Esophagus squamous epithelium (tissue), 5 donors: ENCODE data around the gene TUBGCP3. TPM values are rescaled to one million over a fixed set of nuclear protein-coding genes. Genes with fewer than 3 reads are reported as not detected.

Experiments
- DNase-seq: peaks from one replicate; lab custom pipeline; 2025; lab: John Stamatoyannopoulos, UW
- H3K27ac ChIP-seq, 4 donors: fragments of 200-600 bp; sonication (generic); one replicate each; pipeline ENCODE4 v1.5.1; 2016 to 2019; ENCODE audit warnings: mild to moderate bottlenecking in 1 of 4
- H3K27me3 ChIP-seq, 4 donors: fragments of 200-600 bp; sonication (generic); 1 replicate in 3 of 4; 2 replicates in 1 of 4; pipeline versions ENCODE4 v1.5.1 to v1.6.0; 2017 to 2021; ENCODE audit warnings: antibody characterized with exemption in 1 of 4
- H3K36me3 ChIP-seq, 3 donors: fragments of 200-600 bp; sonication (generic); one replicate each; pipeline ENCODE4 v1.5.1; 2016 to 2019
- H3K4me1 ChIP-seq, 3 donors: fragments of 200-600 bp; sonication (generic); one replicate each; pipeline ENCODE4 v1.5.1; 2017 to 2019
- H3K4me3 ChIP-seq, 4 donors: fragments of 200-600 bp; sonication (generic); 1 replicate in 3 of 4; 2 replicates in 1 of 4; pipeline ENCODE4 v1.5.1; 2016 to 2019; ENCODE audit warnings: mild to moderate bottlenecking in 2 of 4, moderate library complexity in 1 of 4
- H3K9me3 ChIP-seq, 3 donors: fragments of 200-600 bp; sonication (generic); one replicate each; pipeline ENCODE4 v1.5.1; 2016 to 2019
- CTCF ChIP-seq, 6 experiments: fragments of 450-650 bp in 4 of 6; fragments of 200-600 bp in 2 of 6; sonication (generic) in 2 of 6; IDR thresholded peaks; one replicate each; pipeline ENCODE4 v1.5.1; 2016 to 2019; ENCODE audit warnings: antibody characterized with exemption in 6 of 6, mild to moderate bottlenecking in 4 of 6, moderate library complexity in 4 of 6
- POLR2A ChIP-seq, 4 donors: fragments of 450-650 bp; IDR thresholded peaks; one replicate each; pipeline ENCODE4 v1.6.1; 2017; ENCODE audit warnings: antibody characterized with exemption in 4 of 4, mild to moderate bottlenecking in 4 of 4, moderate library complexity in 3 of 4
- WGBS, 2 donors: methylation state at CpG; one replicate each; pipeline ENCODE4 v1.1.5; 2018; 5-methylcytosine and 5-hydroxymethylcytosine counted together
- intact Hi-C: fragments of 100-400 bp; cut with DNase I; formaldehyde crosslinking; loops from one replicate; pipeline ENCODE4 v1.15.0; 2022
- total RNA-seq, 4 donors: library from RNA; depleted of rRNA; stranded (reverse); fragments of >200 nt; gene quantifications; one replicate each; pipeline ENCODE4 v1.1.0, GENCODE V29; 2016
- donor health status: DM: yes; HTN: yes; CAD: no.

TUBGCP3 gene
- total RNA-seq, 4 donors from 2014 or later = 12.9 to 29.4 (median 18.9) TPM

GRCh38 chr13:112579310-112579843 lies 8.6 kb downstream of the TUBGCP3 start:
- Histone ChIP-seq H3K9me3 (no peaks in the 10 kb centered on the region), H3K27me3 (no peaks in the 10 kb centered on the region), H3K36me3 (no peaks in the 10 kb centered on the region), H3K4me3 (no peak overlapping the region), H3K27ac (no peak overlapping the region), H3K4me1 (peaks cover 3 to 14% (median 6%) of the 10 kb centered on the region in 3 donors)
- TF ChIP-seq POLR2A (IDR thresholded peaks at IDR 0.05) (no peak), CTCF (IDR thresholded peaks at IDR 0.05) (no peak)
- intact Hi-C loops = no loop called here
- 85 to 91% methylated on average over 7 to 8 of the region's 18 CpGs for WGBS, 2 donors
- no peak for DNase-seq

- H3K4me1 ChIP-seq = peaks cover 3 to 39% (median 16%) of the 10 kb centered on the region in 3 donors
- H3K9me3 ChIP-seq = no peaks in the 10 kb centered on the region
- intact Hi-C loops = no loop called here
- no peak for TF ChIP-seq POLR2A (IDR thresholded peaks at IDR 0.05)
- no peak for TF ChIP-seq CTCF (IDR thresholded peaks at IDR 0.05)
- H3K4me3 ChIP-seq = no peak overlapping the region
- no peaks in the 10 kb centered on the region for H3K36me3 ChIP-seq
- H3K27ac ChIP-seq = no peak overlapping the region
- H3K27me3 ChIP-seq = no peaks in the 10 kb centered on the region
- DNase-seq = no peak
These were observed 11.2 kb downstream of the TUBGCP3 start for GRCh38 chr13:112576768-112577167.

DNA sequence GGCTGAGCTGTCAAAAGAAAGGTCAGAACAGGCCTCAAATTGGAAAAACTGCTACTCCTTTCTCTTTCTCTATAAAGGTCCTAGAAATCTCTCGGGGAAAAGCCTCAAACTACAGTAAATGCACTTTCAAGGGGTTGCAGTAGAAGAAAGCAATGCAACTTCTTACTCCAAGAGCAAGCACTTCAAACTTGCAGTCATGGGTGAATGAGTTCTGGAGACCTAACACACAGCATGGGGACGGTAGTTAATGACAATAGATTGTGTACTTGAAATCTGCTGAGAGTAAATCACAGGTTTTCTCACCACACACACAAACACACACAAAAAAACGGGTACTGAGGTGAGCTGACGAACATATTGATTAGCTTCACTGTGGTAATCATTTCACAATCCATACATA lies 11.8 kb downstream of the TUBGCP3 start:
- intact Hi-C loops = no loop called here
- no peak for DNase-seq
- Histone ChIP-seq H3K27me3 (no peaks in the 10 kb centered on the region), H3K9me3 (no peaks in the 10 kb centered on the region), H3K36me3 (no peaks in the 10 kb centered on the region), H3K27ac (peak overlapping the region in 1 of 4 donors; percentile 29), H3K4me3 (no peak overlapping the region), H3K4me1 (peaks cover 3 to 40% (median 16%) of the 10 kb centered on the region in 3 donors)
- TF ChIP-seq POLR2A (IDR thresholded peaks at IDR 0.05) (no peak), CTCF (IDR thresholded peaks at IDR 0.05) (no peak)
- 74 to 81% methylated on average over 4 of the region's 4 CpGs for WGBS, 2 donors

DNA sequence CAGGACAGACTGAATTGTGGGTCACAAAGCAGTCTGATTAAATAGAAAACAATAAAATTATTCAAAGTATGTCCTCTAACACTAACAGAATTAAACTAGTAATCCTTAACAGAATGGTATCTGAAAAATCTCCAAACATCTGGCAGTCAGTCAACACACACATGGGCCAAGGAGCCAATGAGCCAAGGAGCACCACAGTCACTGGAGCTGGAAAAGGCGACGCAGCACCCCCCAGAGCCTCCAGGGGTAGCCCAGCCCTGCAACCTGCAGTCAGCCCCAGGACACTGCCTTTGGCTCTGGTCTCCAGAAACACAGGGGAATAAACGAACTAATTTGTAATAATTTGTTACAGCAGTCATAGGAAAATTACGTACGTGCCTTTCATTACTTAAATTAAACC lies 12.3 kb downstream of the TUBGCP3 start:
- intact Hi-C loops = no loop called here
- Histone ChIP-seq H3K27ac (peak overlapping the region in 2 of 4 donors; percentile 55 to 73), H3K4me1 (peaks cover 3 to 40% (median 16%) of the 10 kb centered on the region in 3 donors), H3K4me3 (no peak overlapping the region), H3K27me3 (no peaks in the 10 kb centered on the region), H3K9me3 (no peaks in the 10 kb centered on the region), H3K36me3 (no peaks in the 10 kb centered on the region)
- 87% methylated on average over 5 of the region's 5 CpGs for WGBS, 2 donors
- TF ChIP-seq POLR2A (IDR thresholded peaks at IDR 0.05) (no peak), CTCF (IDR thresholded peaks at IDR 0.05) (no peak)
- no peak for DNase-seq

- H3K4me1 ChIP-seq = peaks cover 3 to 40% (median 16%) of the 10 kb centered on the region in 3 donors
- no peak for TF ChIP-seq CTCF (IDR thresholded peaks at IDR 0.05)
- TF ChIP-seq POLR2A (IDR thresholded peaks at IDR 0.05) = no peak
- H3K27ac ChIP-seq = peak overlapping the region in 3 of 4 donors; percentile 43 to 76 (median 73)
- no peaks in the 10 kb centered on the region for H3K9me3 ChIP-seq
- no peak for DNase-seq
- H3K36me3 ChIP-seq = no peaks in the 10 kb centered on the region
- no peaks in the 10 kb centered on the region for H3K27me3 ChIP-seq
- 54 to 57% methylated on average over 5 to 7 of the region's 7 CpGs for WGBS, 2 donors
- intact Hi-C loops = no loop called here
- H3K4me3 ChIP-seq = peak overlapping the region in 1 of 4 donors; percentile 27
These were observed 12.9 kb downstream of the TUBGCP3 start for GRCh38 chr13:112574834-112575613.
